Left lung (tissue), 10 donors: ENCODE results near the gene RHNO1. TPM values are rescaled to one million over a fixed set of nuclear protein-coding genes. Genes with fewer than 3 reads are reported as not detected.
A peak's percentile ranks its signal among the peaks of the same experiment; 100 is the strongest.
"Not testable (repeated sequence)": the region's sequence is repeated elsewhere in the genome, so short reads cannot be mapped to it uniquely, and the experiment has no call there.

ENCODE experiments used
- ATAC-seq: fragments of 200-7000 bp; cut with Tn5 transposase; one replicate; pipeline ENCODE4 v1.9.1; 2020; ENCODE audit warnings: moderate library complexity
- DNase-seq, 4 donors: peaks; one replicate each; pipeline ENCODE4 v3.0.0-alpha.2; 2013 to 2020
- H3K27ac ChIP-seq, 2 donors: fragments of 200-600 bp; sonication (generic) in 1 of 2; one replicate each; pipeline versions ENCODE4 v1.5.0 to v1.8.0; 2020 to 2021
- H3K27me3 ChIP-seq, 2 donors: fragments of 200-600 bp; sonication (generic) in 1 of 2; one replicate each; pipeline versions ENCODE4 v1.5.0 to v1.8.0; 2020 to 2021
- H3K36me3 ChIP-seq, 2 donors: fragments of 200-600 bp; sonication (generic) in 1 of 2; one replicate each; pipeline versions ENCODE4 v1.5.0 to v1.8.0; 2020 to 2021
- H3K4me1 ChIP-seq, 2 donors: fragments of 200-600 bp; one replicate each; pipeline ENCODE4 v1.8.0; 2021
- H3K4me3 ChIP-seq, 2 donors: fragments of 200-600 bp; sonication (generic) in 1 of 2; one replicate each; pipeline versions ENCODE4 v1.5.0 to v1.8.0; 2020 to 2021; ENCODE audit warnings: mild to moderate bottlenecking in 1 of 2
- H3K9me3 ChIP-seq, 2 donors: fragments of 200-600 bp; sonication (generic) in 1 of 2; one replicate each; pipeline versions ENCODE4 v1.5.0 to v1.8.0; 2020 to 2021
- CTCF ChIP-seq, 2 donors: fragments of 200-600 bp; sonication (generic) in 1 of 2; IDR thresholded peaks; one replicate each; pipeline versions ENCODE4 v1.5.0 to v1.8.0; 2021; ENCODE audit warnings: antibody characterized with exemption in 2 of 2
- intact Hi-C, 2 donors: fragments of 100-400 bp; cut with DNase I; formaldehyde crosslinking; loops; one replicate each; pipeline versions ENCODE4 v1.11.2 to v1.14.2; 2022
- polyA plus RNA-seq, 6 donors: library from polyadenylated mRNA; unstranded; fragments of 120-200 nt; gene quantifications; one replicate each; pipeline ENCODE4 v1.2.1, GENCODE V29; 2013; ENCODE audit not compliant: insufficient read length in 6 of 6
- total RNA-seq, 2 donors: library from RNA; stranded (reverse); fragmentation: NEBNext Ultra II Directional; extraction: Animal tissue kit (Norgen Biotek cat#: 25700); gene quantifications; one replicate each; pipeline ENCODE4 v1.2.1, GENCODE V29; 2021
- donor health status: DM: no; HTN: yes; CAD: no.
- donor health status: DM: no; HTN: no; CAD: no.

RHNO1 gene
- total and polyA plus RNA-seq, 8 donors: 11.7 to 44.4 (median 33.8) TPM

GRCh38 chr12:2864198-2864597 is 12.8 kb upstream of the RHNO1 start:
- no peaks in the 10 kb centered on the region for H3K4me1 ChIP-seq
- H3K36me3 ChIP-seq: peaks cover 0 to 36% of the 10 kb centered on the region in 2 donors
- H3K27ac ChIP-seq: no peak overlapping the region
- ATAC-seq (no peak), DNase-seq (no peak)
- H3K4me3 ChIP-seq: no peak overlapping the region
- intact Hi-C loops: no loop called here
- no peak for TF ChIP-seq CTCF (IDR thresholded peaks at IDR 0.05)
- H3K9me3 ChIP-seq: no peaks in the 10 kb centered on the region
- H3K27me3 ChIP-seq: no peaks in the 10 kb centered on the region

GRCh38 chr12:2868986-2869632 is 7.9 kb upstream of the RHNO1 start:
- H3K36me3 ChIP-seq: peaks cover 0 to 20% of the 10 kb centered on the region in 2 donors
- H3K9me3 ChIP-seq, intact Hi-C loops, DNase-seq, H3K4me3 ChIP-seq, H3K4me1 ChIP-seq, ATAC-seq, H3K27me3 ChIP-seq, H3K27ac ChIP-seq: not testable (repeated sequence)

- peak; percentile 28 for ATAC-seq
These were observed 484 bp upstream of the RHNO1 start for GRCh38 chr12:2876431-2877046.

GRCh38 chr12:2877953-2878732 is 1.1 kb downstream of the RHNO1 start:
- Histone ChIP-seq H3K27me3 (no peaks in the 10 kb centered on the region), H3K36me3 (no peaks in the 10 kb centered on the region), H3K27ac (peak overlapping the region; percentile 90 to 94), H3K4me3 (peak overlapping the region; percentile 71 to 82), H3K9me3 (no peaks in the 10 kb centered on the region), H3K4me1 (peaks cover 8 to 28% of the 10 kb centered on the region in 2 donors)
- DNase-seq (peak in 1 of 4 donors; percentile 36), ATAC-seq (peak; percentile 45)
- intact Hi-C loops: no loop called here
- TF ChIP-seq CTCF (IDR thresholded peaks at IDR 0.05): no peak

More at GRCh38 chr12:2876431-2877046, 484 bp upstream of the RHNO1 start:
- H3K9me3 ChIP-seq: no peaks in the 10 kb centered on the region
- H3K36me3 ChIP-seq: no peaks in the 10 kb centered on the region
- peaks cover 8 to 28% of the 10 kb centered on the region in 2 donors for H3K4me1 ChIP-seq
- H3K4me3 ChIP-seq: peak overlapping the region; percentile 71 to 82
- H3K27me3 ChIP-seq: no peaks in the 10 kb centered on the region
- no peak for TF ChIP-seq CTCF (IDR thresholded peaks at IDR 0.05)
- peak overlapping the region; percentile 90 to 94 for H3K27ac ChIP-seq
- intact Hi-C loops: no loop called here
- DNase-seq: no peak

- DNase-seq: no peak
- no peaks in the 10 kb centered on the region for H3K9me3 ChIP-seq
- no peak for ATAC-seq
- H3K4me1 ChIP-seq: peaks cover 8 to 28% of the 10 kb centered on the region in 2 donors
- intact Hi-C loops: no loop called here
- no peak overlapping the region for H3K27ac ChIP-seq
- no peaks in the 10 kb centered on the region for H3K36me3 ChIP-seq
- no peak overlapping the region for H3K4me3 ChIP-seq
- H3K27me3 ChIP-seq: no peaks in the 10 kb centered on the region
- no peak for TF ChIP-seq CTCF (IDR thresholded peaks at IDR 0.05)
These were observed 2.8 kb downstream of the RHNO1 start for GRCh38 chr12:2879853-2880252.
